Transverse colon (tissue), 4 donors: ENCODE measurements around the gene NLRP11. TPM values are rescaled to one million over a fixed set of nuclear protein-coding genes. Genes with fewer than 3 reads are reported as not detected.

Source experiments
- DNase-seq: peaks from one replicate; pipeline ENCODE4 v3.0.0-alpha.2; 2019
- H3K27ac ChIP-seq, 4 donors: fragments of 200-600 bp; sonication (generic); 2 replicates each; pipeline ENCODE4 v1.5.1; 2016 to 2018; ENCODE audit warnings: inconsistent platforms in 4 of 4
- H3K27me3 ChIP-seq: fragments of 200-600 bp; sonication (generic); 2 replicates; pipeline ENCODE4 v1.5.1; 2017; ENCODE audit warnings: inconsistent platforms
- H3K36me3 ChIP-seq, 4 donors: fragments of 200-600 bp; sonication (generic); 2 replicates each; pipeline ENCODE4 v1.5.1; 2017 to 2019; ENCODE audit warnings: inconsistent platforms in 4 of 4
- H3K4me1 ChIP-seq, 4 donors: fragments of 200-600 bp; sonication (generic); 2 replicates each; pipeline ENCODE4 v1.5.1; 2017 to 2020; ENCODE audit warnings: inconsistent platforms in 4 of 4
- H3K4me3 ChIP-seq, 4 donors: fragments of 200-600 bp; sonication (generic); 1 replicate in 1 of 4; 2 replicates in 3 of 4; pipeline versions ENCODE4 v1.5.1 to v1.6.1; 2017 to 2019; ENCODE audit warnings: inconsistent platforms in 4 of 4
- H3K9me3 ChIP-seq, 2 donors: fragments of 200-600 bp; sonication (generic); 2 replicates each; pipeline ENCODE4 v1.5.1; 2017 to 2019; ENCODE audit warnings: inconsistent platforms in 2 of 2
- CTCF ChIP-seq, 5 experiments: fragments of 200-600 bp in 3 of 5; fragments of 450-650 bp in 2 of 5; sonication (generic) in 3 of 5; IDR thresholded peaks; 1 replicate in 2 of 5; 2 replicates in 3 of 5; pipeline ENCODE4 v1.5.1; 2016 to 2017; ENCODE audit warnings: antibody characterized with exemption in 5 of 5, inconsistent platforms in 3 of 5, mild to moderate bottlenecking in 2 of 5, moderate library complexity in 1 of 5
- EP300 ChIP-seq: sonication (generic); formaldehyde crosslinking; IDR thresholded peaks from one replicate; pipeline ENCODE4 v1.6.1; 2017; ENCODE audit warnings: antibody characterized with exemption, low read depth
- POLR2A ChIP-seq: fragments of 450-650 bp; IDR thresholded peaks from one replicate; pipeline ENCODE4 v1.6.1; 2016; ENCODE audit warnings: antibody characterized with exemption, mild to moderate bottlenecking, moderate library complexity
- POLR2AphosphoS5 ChIP-seq, 3 donors: sonication (generic); formaldehyde crosslinking; IDR thresholded peaks; one replicate each; pipeline ENCODE4 v1.6.1; 2016; ENCODE audit warnings: antibody characterized with exemption in 3 of 3
- WGBS, 2 donors: methylation state at CpG; one replicate each; pipeline ENCODE4 v1.1.5; 2018; ENCODE audit warnings: low coverage in 1 of 2; 5-methylcytosine and 5-hydroxymethylcytosine counted together
- in situ Hi-C, 4 donors: fragments of 200-750 bp; cut with MboI; loops; one replicate each; pipeline versions ENCODE4 v1.15.0 to v1.15.1; 2017; ENCODE audit warnings: low sequenced_read_pairs in 3 of 4, low pct_ligation_motif_present in 1 of 4, low pct_unique_long_range_greater_than_20kb in 1 of 4
- intact Hi-C: fragments of 100-400 bp; cut with DNase I; formaldehyde crosslinking; loops from one replicate; pipeline ENCODE4 v1.15.1; 2023; ENCODE audit warnings: low total_unique reads
- total RNA-seq, 4 donors: library from RNA; depleted of rRNA; stranded (reverse); fragments of >200 nt; gene quantifications; one replicate each; pipeline ENCODE4 v1.1.0, GENCODE V29; 2016

The NLRP11 gene
- total RNA-seq, 4 donors from 2014 or later: not detected

GRCh38 chr19:55855160-55855559 is 23.4 kb upstream of the NLRP11 start:
- TF ChIP-seq POLR2A: no peak
- TF ChIP-seq EP300: no peak
- TF ChIP-seq CTCF (IDR thresholded peaks at IDR 0.05): no peak
- TF ChIP-seq POLR2AphosphoS5 (IDR thresholded peaks at IDR 0.05): no peak
- in situ Hi-C loops: no loop called here
- Histone ChIP-seq H3K27ac (no peak overlapping the region), H3K27me3 (no peaks in the 10 kb centered on the region), H3K4me1 (no peaks in the 10 kb centered on the region), H3K9me3 (no peaks in the 10 kb centered on the region), H3K36me3 (no peaks in the 10 kb centered on the region), H3K4me3 (no peak overlapping the region)
- 59 to 89% methylated on average over 1 of the region's 1 CpG for WGBS, 2 donors
- DNase-seq: no peak
- intact Hi-C loops: no loop called here

GRCh38 chr19:55838906-55839305 is 7.1 kb upstream of the NLRP11 start:
- DNase-seq: no peak
- WGBS, 2 donors: 45 to 48% methylated on average over 2 to 4 of the region's 4 CpGs
- no peak for TF ChIP-seq EP300
- TF ChIP-seq POLR2AphosphoS5 (IDR thresholded peaks at IDR 0.05): no peak
- TF ChIP-seq POLR2A: no peak
- no peak for TF ChIP-seq CTCF (IDR thresholded peaks at IDR 0.05)
- no peaks in the 10 kb centered on the region for H3K4me1 ChIP-seq
- peaks cover 0 to 4% of the 10 kb centered on the region in 2 donors for H3K9me3 ChIP-seq
- no peaks in the 10 kb centered on the region for H3K36me3 ChIP-seq
- no peak overlapping the region for H3K27ac ChIP-seq
- no peak overlapping the region for H3K4me3 ChIP-seq
- in situ Hi-C loops (no loop called here), intact Hi-C loops (no loop called here)
- peaks cover 2% of the 10 kb centered on the region for H3K27me3 ChIP-seq

GRCh38 chr19:55838251-55838650 is 6.5 kb upstream of the NLRP11 start:
- H3K4me1 ChIP-seq: no peaks in the 10 kb centered on the region
- in situ Hi-C loops: no loop called here
- no peak overlapping the region for H3K4me3 ChIP-seq
- peaks cover 0 to 4% of the 10 kb centered on the region in 2 donors for H3K9me3 ChIP-seq
- intact Hi-C loops: no loop called here
- 81 to 96% methylated on average over 3 of the region's 3 CpGs for WGBS, 2 donors
- no peak for DNase-seq
- H3K27me3 ChIP-seq: peaks cover 2% of the 10 kb centered on the region
- no peak overlapping the region for H3K27ac ChIP-seq
- H3K36me3 ChIP-seq: no peaks in the 10 kb centered on the region
- no peak for TF ChIP-seq POLR2AphosphoS5 (IDR thresholded peaks at IDR 0.05)

- in situ Hi-C loops: no loop called here
- intact Hi-C loops: no loop called here
- Histone ChIP-seq H3K4me3 (no peak within 1 kb of the TSS), H3K27ac (no peak within 1 kb of the TSS), H3K36me3 (no peaks in the 10 kb centered on the region), H3K27me3 (peaks cover 5% of the 10 kb centered on the region), H3K9me3 (peaks cover 0 to under 1% of the 10 kb centered on the region in 2 donors), H3K4me1 (no peaks in the 10 kb centered on the region)
- TF ChIP-seq POLR2AphosphoS5 (IDR thresholded peaks at IDR 0.05): no peak
- TF ChIP-seq EP300: no peak
- TF ChIP-seq CTCF (IDR thresholded peaks at IDR 0.05): no peak
- no peak for TF ChIP-seq POLR2A
- no peak for DNase-seq
- 89% methylated on average over 6 to 16 of the region's 16 CpGs for WGBS, 2 donors
Observed at GRCh38 chr19:55836340-55836739, 4.5 kb upstream of the NLRP11 start, which contains the start of gene NLRP4. Gene NLRP4, plus strand, starts transcription at chr19:55836540. Its CDS starts 15,541 bp downstream, at chr19:55852081.

GRCh38 chr19:55832676-55833075 is 877 bp upstream of the NLRP11 start:
- no peaks in the 10 kb centered on the region for H3K4me1 ChIP-seq
- in situ Hi-C loops (no loop called here), intact Hi-C loops (no loop called here)
- H3K4me3 ChIP-seq: no peak overlapping the region
- no peak overlapping the region for H3K27ac ChIP-seq
- H3K9me3 ChIP-seq: no peaks in the 10 kb centered on the region
- H3K36me3 ChIP-seq: no peaks in the 10 kb centered on the region
- peaks cover 11% of the 10 kb centered on the region for H3K27me3 ChIP-seq
- DNase-seq: no peak
- WGBS, 2 donors: 56 to 60% methylated on average over 4 of the region's 4 CpGs
- TF ChIP-seq POLR2AphosphoS5 (IDR thresholded peaks at IDR 0.05) (no peak), CTCF (IDR thresholded peaks at IDR 0.05) (no peak), EP300 (no peak), POLR2A (no peak)
